MM.1S (cell line): Measurements from ENCODE around the gene BICC1.

Experiments
- EZH2phosphoT487 ChIP-seq: fragments of 300-600 bp; sonication (generic); IDR thresholded peaks from 2 replicates; pipeline ENCODE4 v1.6.1; 2018; ENCODE audit warnings: antibody characterized with exemption, low read length
- TF ChIP-seq, protein P1 (sequence below): fragments of 300-600 bp; sonication (generic); IDR thresholded peaks from 2 replicates; pipeline ENCODE4 v1.5.1; 2016; ENCODE audit warnings: antibody characterized with exemption, low read length, mixed read lengths

- TF ChIP-seq, protein P1, sequence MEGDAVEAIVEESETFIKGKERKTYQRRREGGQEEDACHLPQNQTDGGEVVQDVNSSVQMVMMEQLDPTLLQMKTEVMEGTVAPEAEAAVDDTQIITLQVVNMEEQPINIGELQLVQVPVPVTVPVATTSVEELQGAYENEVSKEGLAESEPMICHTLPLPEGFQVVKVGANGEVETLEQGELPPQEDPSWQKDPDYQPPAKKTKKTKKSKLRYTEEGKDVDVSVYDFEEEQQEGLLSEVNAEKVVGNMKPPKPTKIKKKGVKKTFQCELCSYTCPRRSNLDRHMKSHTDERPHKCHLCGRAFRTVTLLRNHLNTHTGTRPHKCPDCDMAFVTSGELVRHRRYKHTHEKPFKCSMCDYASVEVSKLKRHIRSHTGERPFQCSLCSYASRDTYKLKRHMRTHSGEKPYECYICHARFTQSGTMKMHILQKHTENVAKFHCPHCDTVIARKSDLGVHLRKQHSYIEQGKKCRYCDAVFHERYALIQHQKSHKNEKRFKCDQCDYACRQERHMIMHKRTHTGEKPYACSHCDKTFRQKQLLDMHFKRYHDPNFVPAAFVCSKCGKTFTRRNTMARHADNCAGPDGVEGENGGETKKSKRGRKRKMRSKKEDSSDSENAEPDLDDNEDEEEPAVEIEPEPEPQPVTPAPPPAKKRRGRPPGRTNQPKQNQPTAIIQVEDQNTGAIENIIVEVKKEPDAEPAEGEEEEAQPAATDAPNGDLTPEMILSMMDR: no peak
- TF ChIP-seq EZH2phosphoT487: no peak
These were observed 45.0 kb downstream of the BICC1 start for GRCh38 chr10:58557714-58558113.
